ENCODE measurements around the gene CDH13.

GRCh38 chr16:83581994-83582747 is 955.4 kb downstream of the CDH13 start:
- TF ChIP-seq CTCF (IDR thresholded peaks at IDR 0.05; ENCODE audit: low read depth, low read length, poor library complexity, severe bottlenecking) (no peak), EZH2phosphoT487 (IDR thresholded peaks at IDR 0.05; ENCODE audit: borderline replicate concordance, low read length) (no peak)

All from DOHH2 (cell line).